ENCODE results near the gene GANC. TPM values are rescaled to one million over a fixed set of nuclear protein-coding genes. Genes with fewer than 3 reads are reported as not detected.
A peak's percentile ranks its signal among the peaks of the same experiment; 100 is the strongest.
"Not testable (repeated sequence)": the region's sequence is repeated elsewhere in the genome, so short reads cannot be mapped to it uniquely, and the experiment has no call there.

The GANC gene
- total RNA-seq: 17.6 and 22.2 TPM in 2 replicates
- 21.0 and 24.2 TPM in 2 replicates for polyA plus RNA-seq

DNA sequence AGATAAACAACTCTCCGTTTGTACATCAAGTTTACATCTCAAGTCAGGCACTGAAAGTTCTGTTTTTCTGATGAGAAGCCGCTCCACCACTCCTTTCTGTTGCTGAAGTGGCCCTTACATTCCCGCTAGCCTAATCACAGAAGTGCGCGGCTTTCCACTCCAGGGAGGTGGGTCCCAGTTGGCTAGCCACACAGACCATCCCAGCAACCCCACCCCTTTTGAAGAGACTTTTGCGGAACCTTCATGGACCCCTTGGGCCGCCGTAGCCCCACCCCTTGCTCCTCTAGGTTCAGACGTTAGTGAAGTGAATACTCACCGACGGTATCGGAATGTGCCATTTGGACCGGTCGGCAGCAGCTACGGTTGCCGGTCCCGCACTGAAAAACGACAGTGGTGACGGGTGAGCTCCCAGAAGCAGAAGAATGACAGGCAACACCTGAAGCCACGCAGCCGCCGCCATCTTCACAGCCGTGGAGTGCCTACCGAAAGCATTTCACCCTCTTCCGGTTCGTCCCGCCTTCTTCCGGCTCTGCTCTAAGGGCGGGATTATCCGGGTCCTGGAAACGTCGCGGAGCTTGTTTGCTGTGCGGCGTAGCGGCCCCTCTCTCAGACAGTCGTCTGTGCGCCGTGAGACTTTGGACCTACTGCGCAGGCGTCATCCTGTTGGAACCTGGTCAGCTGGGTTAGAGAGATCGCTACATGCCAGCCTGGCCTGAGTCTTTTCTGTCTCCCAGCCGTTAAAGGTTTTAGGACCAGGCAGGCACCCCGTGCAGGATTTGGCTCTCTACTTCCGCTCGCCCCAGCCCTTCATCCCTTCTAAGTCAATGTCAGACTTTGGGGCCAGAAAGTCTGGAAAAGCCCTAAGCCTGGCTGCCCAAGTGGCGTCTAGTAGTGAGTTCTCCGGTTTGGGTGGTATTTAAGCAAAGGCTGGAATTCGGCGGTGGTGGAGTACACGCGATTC, at the start of gene GANC, which contains the start of gene TMEM87A:
Gene GANC (plus strand): TSS at position 263 of the 961 bp plus-strand sequence. CDS start 1,281 bp downstream, outside the sequence.
Gene TMEM87A (minus strand): TSS at position 495 of the 961 bp plus-strand sequence. CDS start 35 bp downstream, at position 460.
- no peaks in the 10 kb centered on the region for H3K9me3 ChIP-seq (ENCODE audit: low read depth)
- peak; percentile 99 for DNase-seq (ENCODE audit: low read depth in 1 of 2, low spot score in 1 of 2)
- H3K36me3 ChIP-seq: peaks cover under 1% of the 10 kb centered on the region
- H3K27ac ChIP-seq: peak within 1 kb of the TSS; percentile 97
- no peaks in the 10 kb centered on the region for H3K27me3 ChIP-seq
- peaks cover 28% of the 10 kb centered on the region for H3K4me1 ChIP-seq (ENCODE audit: low read depth)
- TF ChIP-seq CTCF (IDR thresholded peaks at IDR 0.05; ENCODE audit: low read depth, low read length): no peak
- peak within 1 kb of the TSS; percentile 76 for H3K4me3 ChIP-seq

DNA sequence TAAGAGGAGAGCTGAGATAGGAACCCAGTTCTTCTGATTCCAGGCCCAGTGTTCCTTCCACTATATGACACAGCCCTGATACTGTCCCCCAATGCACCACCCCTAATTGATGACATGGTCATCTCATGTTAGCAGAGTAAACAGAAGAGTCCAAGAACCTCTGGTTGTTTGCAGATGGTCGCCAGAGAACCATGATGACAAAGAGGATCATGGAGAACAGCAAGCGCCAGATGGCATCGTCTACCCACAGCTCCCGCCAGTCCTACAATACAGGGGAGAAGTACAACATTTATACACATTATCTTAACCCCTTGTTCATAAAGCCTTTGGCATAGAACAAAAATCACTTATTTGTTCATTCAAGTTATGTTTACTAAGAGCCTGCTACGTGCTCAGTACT, 46.4 kb upstream of the GANC start:
- Histone ChIP-seq H3K4me3 (no peak overlapping the region), H3K27ac (no peak overlapping the region), H3K27me3 (no peaks in the 10 kb centered on the region), H3K4me1 (ENCODE audit: low read depth) (no peaks in the 10 kb centered on the region), H3K36me3 (peaks cover 78% of the 10 kb centered on the region), H3K9me3 (ENCODE audit: low read depth) (no peaks in the 10 kb centered on the region)
- no peak for DNase-seq (ENCODE audit: low read depth in 1 of 2, low spot score in 1 of 2)
- no peak for TF ChIP-seq CTCF (IDR thresholded peaks at IDR 0.05; ENCODE audit: low read depth, low read length)

- Histone ChIP-seq H3K4me1 (ENCODE audit: low read depth) (no peaks in the 10 kb centered on the region), H3K9me3 (ENCODE audit: low read depth) (no peaks in the 10 kb centered on the region), H3K4me3 (no peak overlapping the region), H3K27me3 (no peaks in the 10 kb centered on the region), H3K27ac (peak overlapping the region; percentile 12), H3K36me3 (peaks cover 74% of the 10 kb centered on the region)
- no peak for TF ChIP-seq CTCF (IDR thresholded peaks at IDR 0.05; ENCODE audit: low read depth, low read length)
- DNase-seq (ENCODE audit: low read depth in 1 of 2, low spot score in 1 of 2): no peak
Observed at GRCh38 chr15:42228036-42228435, 45.0 kb upstream of the GANC start.

GRCh38 chr15:42228981-42229380, 44.0 kb upstream of the GANC start:
- H3K9me3 ChIP-seq (ENCODE audit: low read depth); DNase-seq (ENCODE audit: low read depth in 1 of 2, low spot score in 1 of 2); H3K4me3 ChIP-seq; H3K4me1 ChIP-seq (ENCODE audit: low read depth); H3K27ac ChIP-seq; H3K27me3 ChIP-seq: not testable (repeated sequence)
- peaks cover 72% of the 10 kb centered on the region for H3K36me3 ChIP-seq

DNA sequence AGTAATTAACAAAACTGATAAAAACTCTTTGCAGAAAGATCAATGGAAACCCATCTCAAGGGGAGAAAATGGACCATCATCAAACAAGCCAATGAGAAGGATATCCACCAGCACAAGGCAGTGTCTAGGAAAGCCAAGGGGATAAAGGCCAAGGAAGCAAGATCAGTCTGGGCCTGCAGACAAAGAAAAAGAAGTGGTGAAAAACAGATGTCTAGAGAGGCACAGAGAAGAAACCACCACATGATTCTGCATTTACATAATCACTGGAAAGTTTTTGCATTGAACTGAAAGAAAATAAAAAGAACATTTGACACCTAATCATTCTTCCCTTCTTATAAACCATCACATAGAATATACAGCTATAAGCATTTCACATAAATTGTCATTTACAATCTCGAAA, 41.9 kb upstream of the GANC start:
- Histone ChIP-seq H3K36me3 (peaks cover 63% of the 10 kb centered on the region), H3K27ac (peak overlapping the region; percentile 15), H3K4me1 (ENCODE audit: low read depth) (no peaks in the 10 kb centered on the region), H3K9me3 (ENCODE audit: low read depth) (no peaks in the 10 kb centered on the region), H3K4me3 (no peak overlapping the region), H3K27me3 (no peaks in the 10 kb centered on the region)
- no peak for DNase-seq (ENCODE audit: low read depth in 1 of 2, low spot score in 1 of 2)
- TF ChIP-seq CTCF (IDR thresholded peaks at IDR 0.05; ENCODE audit: low read depth, low read length): no peak

GRCh38 chr15:42232606-42233005, 40.4 kb upstream of the GANC start:
- Histone ChIP-seq H3K4me1 (ENCODE audit: low read depth) (no peaks in the 10 kb centered on the region), H3K4me3 (no peak overlapping the region), H3K27ac (no peak overlapping the region), H3K36me3 (peaks cover 62% of the 10 kb centered on the region), H3K9me3 (ENCODE audit: low read depth) (no peaks in the 10 kb centered on the region), H3K27me3 (no peaks in the 10 kb centered on the region)
- DNase-seq (ENCODE audit: low read depth in 1 of 2, low spot score in 1 of 2): no peak
- no peak for TF ChIP-seq CTCF (IDR thresholded peaks at IDR 0.05; ENCODE audit: low read depth, low read length)

All from cardiac muscle cell (in vitro differentiated cells and primary cell).